ENCODE measurements around the gene GTF3C5. TPM values are rescaled to one million over a fixed set of nuclear protein-coding genes. Genes with fewer than 3 reads are reported as not detected.
A peak's percentile ranks its signal among the peaks of the same experiment; 100 is the strongest.

Gene GTF3C5
- total and polyA plus RNA-seq, 10 of the 15 experiments (the other 5 are each of a cell fraction or from before 2014, with no cell fraction given), result 2.2 to 81.1 (median 68.7) TPM

- FAIRE-seq (peak; percentile 78), DNase-seq (ENCODE audit: low read depth, low spot score) (peak; percentile 13), ATAC-seq (peak; percentile 64)
- CTCF ChIA-PET, result interaction anchor here (1.8 kb wide), 1 partner anchor 89 kb away, joined by 6 read pairs; no protein-coding TSS in a partner anchor
- H3K4me3 ChIP-seq, result no peak overlapping the region
- H4K20me1 ChIP-seq (ENCODE audit: control insufficient read depth, insufficient read depth), result no peaks in the 10 kb centered on the region
- intact Hi-C loops (cut with micrococcal nuclease; ENCODE audit: unreplicated experiment) (no loop called here), in situ Hi-C loops (cut with MboI) (no loop called here)
- RAD21 ChIA-PET (ENCODE audit: unreplicated experiment), result interaction anchor here (1.4 kb wide), 1 partner anchor 86 kb away, joined by 4 read pairs; no protein-coding TSS in a partner anchor
- SMC1A ChIA-PET (ENCODE audit: uncharacterized antibody, unreplicated experiment), result interaction anchor here (0.8 kb wide), 1 partner anchor 44 kb away, joined by 3 read pairs; no protein-coding TSS in a partner anchor
- H3K36me3 ChIP-seq (ENCODE audit: control insufficient read depth in 2 of 2, insufficient read depth in 2 of 2, low read length in 1 of 2), result peaks cover 5 to 19% of the 10 kb centered on the region in 2 experiments; a peak in 3 of 4 replicates
- H3K27ac ChIP-seq (ENCODE audit: control insufficient read depth, insufficient read depth), result peak overlapping the region; percentile 34
- H3K27me3 ChIP-seq (replicated peaks in 1 of 2; ENCODE audit: control insufficient read depth in 2 of 2, insufficient read depth in 2 of 2, low read length in 1 of 2), result no peaks in the 10 kb centered on the region
- POLR2A ChIA-PET, result no interaction called here
- H3K4me1 ChIP-seq (ENCODE audit: control insufficient read depth, insufficient read depth, low read length), result peaks cover 27% of the 10 kb centered on the region
- H3K4me2 ChIP-seq (ENCODE audit: control insufficient read depth, insufficient read depth), result no peak overlapping the region
- no peak overlapping the region for H2AFZ ChIP-seq (ENCODE audit: control insufficient read depth, low read depth, low read length)
- H3K9me3 ChIP-seq (replicated peaks; ENCODE audit: control insufficient read depth, insufficient read depth, low read length), result no peaks in the 10 kb centered on the region
- no peaks in the 10 kb centered on the region for H3K79me2 ChIP-seq (ENCODE audit: control insufficient read depth, insufficient read depth, low read length)
- no TSS peak for BruUV-seq (replicated peaks)
- 51% methylated on average over 12 of the region's 12 CpGs for WGBS (ENCODE audit: insufficient coverage, insufficient replicate concordance, low lambda C conversion rate, missing lambda C conversion rate)
- H3K9ac ChIP-seq (ENCODE audit: control insufficient read depth, insufficient read depth, low read length), result no peak overlapping the region
- TF ChIP-seq ZNF384 (IDR thresholded peaks at IDR 0.05; ENCODE audit: borderline replicate concordance, low read depth, low read length) (peak; percentile 29; the same call in 1 of the 2 replicates), CHD2 (IDR thresholded peaks at IDR 0.05; ENCODE audit: borderline replicate concordance, low read depth, low read length) (no peak), IRF3 (IDR thresholded peaks at IDR 0.05) (no peak), NFXL1 (IDR thresholded peaks at IDR 0.05; ENCODE audit: borderline replicate concordance) (no peak), ELK1 (IDR thresholded peaks at IDR 0.05; ENCODE audit: low read depth, low read length) (no peak), SMAD1 (IDR thresholded peaks at IDR 0.05; ENCODE audit: low read depth, partially characterized antibody) (no peak), POLR2A (IDR thresholded peaks at IDR 0.05; ENCODE audit: low read depth, low read length) (peak; percentile 28; the same call in 1 of the 2 replicates), STAT1 (conservative IDR thresholded peaks at IDR 0.05) (no peak), KDM1A (IDR thresholded peaks at IDR 0.05; ENCODE audit: borderline replicate concordance) (no peak), CEBPB (IDR thresholded peaks at IDR 0.05; ENCODE audit: borderline replicate concordance in 1 of 2, low read depth in 2 of 2, low read length in 2 of 2) (peak in 1 of 2 experiments; percentile 19; a peak in 1 of 4 replicates), RUNX3 (IDR thresholded peaks at IDR 0.05; ENCODE audit: low read length) (peak; percentile 90), NFYA (IDR thresholded peaks at IDR 0.05; ENCODE audit: borderline replicate concordance, low read depth, low read length) (no peak), TCF3 (IDR thresholded peaks at IDR 0.05; ENCODE audit: borderline replicate concordance, insufficient read depth, low read depth, low read length) (no peak), EP300 (IDR thresholded peaks at IDR 0.05; ENCODE audit: borderline replicate concordance in 1 of 2, control insufficient read depth in 1 of 2, low read depth in 2 of 2, low read length in 2 of 2) (peak in 1 of 2 experiments; percentile 15; a peak in 1 of 4 replicates), MLLT1 (IDR thresholded peaks at IDR 0.05) (peak; percentile 34; the same call in 1 of the 2 replicates)
Observed at GRCh38 chr9:133058550-133059320, 27.9 kb downstream of the GTF3C5 start.
